Measurements from ENCODE around the gene MRPL18.
"Not testable (repeated sequence)": the region's sequence is repeated elsewhere in the genome, so short reads cannot be mapped to it uniquely, and the experiment has no call there.

The MRPL18 gene

GRCh38 chr6:159817951-159818739, 27.9 kb downstream of the MRPL18 start:
- no peak overlapping the region for H3K4me3 ChIP-seq (ENCODE audit: low read depth, low read length)
- TF ChIP-seq, protein P1, sequence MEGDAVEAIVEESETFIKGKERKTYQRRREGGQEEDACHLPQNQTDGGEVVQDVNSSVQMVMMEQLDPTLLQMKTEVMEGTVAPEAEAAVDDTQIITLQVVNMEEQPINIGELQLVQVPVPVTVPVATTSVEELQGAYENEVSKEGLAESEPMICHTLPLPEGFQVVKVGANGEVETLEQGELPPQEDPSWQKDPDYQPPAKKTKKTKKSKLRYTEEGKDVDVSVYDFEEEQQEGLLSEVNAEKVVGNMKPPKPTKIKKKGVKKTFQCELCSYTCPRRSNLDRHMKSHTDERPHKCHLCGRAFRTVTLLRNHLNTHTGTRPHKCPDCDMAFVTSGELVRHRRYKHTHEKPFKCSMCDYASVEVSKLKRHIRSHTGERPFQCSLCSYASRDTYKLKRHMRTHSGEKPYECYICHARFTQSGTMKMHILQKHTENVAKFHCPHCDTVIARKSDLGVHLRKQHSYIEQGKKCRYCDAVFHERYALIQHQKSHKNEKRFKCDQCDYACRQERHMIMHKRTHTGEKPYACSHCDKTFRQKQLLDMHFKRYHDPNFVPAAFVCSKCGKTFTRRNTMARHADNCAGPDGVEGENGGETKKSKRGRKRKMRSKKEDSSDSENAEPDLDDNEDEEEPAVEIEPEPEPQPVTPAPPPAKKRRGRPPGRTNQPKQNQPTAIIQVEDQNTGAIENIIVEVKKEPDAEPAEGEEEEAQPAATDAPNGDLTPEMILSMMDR (IDR thresholded peaks at IDR 0.05; ENCODE audit: low read depth, low read length): no peak

DNA sequence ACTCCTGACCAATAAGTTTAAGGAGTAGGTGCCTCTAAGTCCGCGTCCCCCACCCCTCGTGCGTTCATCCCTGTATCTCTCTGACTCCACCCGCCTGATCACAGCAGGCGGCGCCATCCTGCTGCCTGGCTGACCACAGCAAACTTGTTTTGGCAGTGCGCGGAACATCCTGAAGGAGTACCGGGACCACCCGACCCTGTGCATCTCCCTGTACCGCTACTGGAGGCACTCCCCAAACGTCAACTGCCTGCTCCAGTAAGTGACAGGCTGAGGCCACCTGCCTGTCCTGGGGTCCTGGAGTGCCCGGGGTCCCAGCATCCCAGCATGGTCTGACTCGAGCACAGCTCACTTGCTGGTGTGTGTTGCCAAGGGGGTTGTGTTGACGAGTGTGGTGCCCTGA, 28.8 kb downstream of the MRPL18 start:
- TF ChIP-seq, protein P1 (IDR thresholded peaks at IDR 0.05; ENCODE audit: low read depth, low read length): no peak
- no peak overlapping the region for H3K4me3 ChIP-seq (ENCODE audit: low read depth, low read length)

- TF ChIP-seq, protein P1 (IDR thresholded peaks at IDR 0.05; ENCODE audit: low read depth, low read length): no peak
- H3K4me3 ChIP-seq (ENCODE audit: low read depth, low read length): no peak overlapping the region
Measured at GRCh38 chr6:159819932-159820640, 29.8 kb downstream of the MRPL18 start.

DNA sequence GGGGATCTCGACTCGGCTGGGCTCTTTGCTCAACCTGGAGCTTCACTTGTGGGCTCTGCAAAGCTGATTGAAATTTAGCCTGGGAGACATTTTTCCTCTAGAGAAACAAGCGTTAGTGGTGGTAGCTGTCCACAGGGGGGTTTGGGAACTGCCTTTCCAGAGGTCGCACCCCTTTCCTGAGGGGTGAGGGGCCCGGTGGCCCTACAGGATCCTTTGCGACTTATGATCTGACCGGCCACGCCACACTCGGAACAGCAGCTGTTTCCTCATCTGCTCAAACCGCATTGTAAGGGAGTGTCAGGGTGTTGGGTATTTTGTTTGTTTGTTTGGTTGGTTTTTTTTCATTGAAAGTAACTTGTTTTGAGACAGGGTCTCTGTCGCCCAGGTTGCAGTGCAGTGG, 30.9 kb downstream of the MRPL18 start:
- H3K4me3 ChIP-seq (ENCODE audit: low read depth, low read length): no peak overlapping the region
- TF ChIP-seq, protein P1 (IDR thresholded peaks at IDR 0.05; ENCODE audit: low read depth, low read length): no peak

GRCh38 chr6:159821726-159822125, 31.5 kb downstream of the MRPL18 start:
- no peak overlapping the region for H3K4me3 ChIP-seq (ENCODE audit: low read depth, low read length)
- TF ChIP-seq, protein P1 (IDR thresholded peaks at IDR 0.05; ENCODE audit: low read depth, low read length): no peak

DNA sequence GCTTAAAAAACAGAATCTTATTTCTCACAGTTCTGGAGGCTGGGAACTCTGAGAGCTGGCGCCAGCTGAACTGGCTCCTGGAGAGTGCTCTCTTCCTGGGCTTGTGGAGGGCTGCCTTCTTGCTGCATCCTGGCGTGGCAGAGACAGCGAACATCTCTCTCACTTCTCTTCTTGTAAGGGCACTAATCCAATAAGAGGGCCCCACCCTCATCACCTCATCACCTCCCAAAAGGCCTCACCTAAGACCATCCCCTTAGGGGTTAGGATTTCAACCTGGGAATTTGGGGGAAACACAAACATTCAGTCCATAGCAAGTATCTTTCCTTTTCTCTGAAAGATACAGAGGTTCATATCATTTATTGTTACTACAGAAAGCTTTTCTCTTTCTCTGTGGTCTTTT, 33.7 kb downstream of the MRPL18 start:
- no peak overlapping the region for H3K4me3 ChIP-seq (ENCODE audit: low read depth, low read length)
- TF ChIP-seq, protein P1 (IDR thresholded peaks at IDR 0.05; ENCODE audit: low read depth, low read length): no peak

GRCh38 chr6:159824690-159825089, 34.4 kb downstream of the MRPL18 start:
- H3K4me3 ChIP-seq (ENCODE audit: low read depth, low read length): not testable (repeated sequence)

Data from WI38 (cell line).